ENCODE measurements around the gene ATF7IP2. TPM values are rescaled to one million over a fixed set of nuclear protein-coding genes. Genes with fewer than 3 reads are reported as not detected.
"Not testable (repeated sequence)": the region's sequence is repeated elsewhere in the genome, so short reads cannot be mapped to it uniquely, and the experiment has no call there.

Gene ATF7IP2
- total RNA-seq: 10 to 100 TPM; 13.0 to 42.8 (median 24.0) TPM
- long read RNA-seq, partial matches to known transcripts: 0 of 6 reads
- long read RNA-seq, other reads (novel, unspliced or antisense): 1 of 6 reads

- TF ChIP-seq POLR2A (IDR thresholded peaks at IDR 0.05) (peak; percentile 98), CTCF (IDR thresholded peaks at IDR 0.05) (no peak)
- intact Hi-C loops (cut with DNase I): no loop called here
- no peaks in the 10 kb centered on the region for H3K36me3 ChIP-seq
- DNase-seq: peak; percentile 94 to 97 (median 95)
- H3K9me3 ChIP-seq: no peaks in the 10 kb centered on the region
- peak; percentile 95 to 98 (median 96) for ATAC-seq
- H3K4me3 ChIP-seq: peak within 1 kb of the TSS; percentile 77 to 87 (median 84)
- peaks cover 0 to 13% (median 6%) of the 10 kb centered on the region in 4 donors for H3K4me1 ChIP-seq
- no peaks in the 10 kb centered on the region for H3K27me3 ChIP-seq
- WGBS (ENCODE audit: insufficient coverage, low coverage, low lambda C conversion rate, missing lambda C conversion rate): 6% methylated on average over 29 of the region's 66 CpGs
- H3K27ac ChIP-seq: peak within 1 kb of the TSS; percentile 78 to 87 (median 80)
These were observed at the start of gene ATF7IP2 for GRCh38 chr16:10385725-10386516. Gene ATF7IP2, plus strand, starts transcription at chr16:10386061. Its CDS starts 44,560 bp downstream, at chr16:10430621.

- DNase-seq (no peak), ATAC-seq (no peak)
- Histone ChIP-seq H3K36me3 (no peaks in the 10 kb centered on the region), H3K27me3 (no peaks in the 10 kb centered on the region), H3K4me1 (peaks cover 0 to 31% (median 11%) of the 10 kb centered on the region in 4 donors), H3K9me3 (peaks cover 0 to 8% (median 0%) of the 10 kb centered on the region in 4 donors), H3K27ac (no peak overlapping the region), H3K4me3 (no peak overlapping the region)
- TF ChIP-seq CTCF (IDR thresholded peaks at IDR 0.05) (no peak), POLR2A (IDR thresholded peaks at IDR 0.05) (no peak)
- WGBS (ENCODE audit: insufficient coverage, low coverage, low lambda C conversion rate, missing lambda C conversion rate): 75% methylated on average over 1 of the region's 2 CpGs
- intact Hi-C loops (cut with DNase I): no loop called here
These were observed 47.4 kb upstream of the ATF7IP2 start for GRCh38 chr16:10338426-10338825.

- intact Hi-C loops (cut with DNase I): no loop called here
- no peak for ATAC-seq
- Histone ChIP-seq H3K36me3 (no peaks in the 10 kb centered on the region), H3K27ac (no peak overlapping the region), H3K4me1 (peaks cover 0 to 15% (median 3%) of the 10 kb centered on the region in 4 donors), H3K9me3 (peaks cover 0 to 8% (median 0%) of the 10 kb centered on the region in 4 donors), H3K4me3 (no peak overlapping the region), H3K27me3 (no peaks in the 10 kb centered on the region)
- TF ChIP-seq CTCF (IDR thresholded peaks at IDR 0.05): no peak
- TF ChIP-seq POLR2A (IDR thresholded peaks at IDR 0.05): no peak
- 63% methylated on average over 8 of the region's 8 CpGs for whole genome bisulfite sequencing (ENCODE audit: insufficient coverage, low coverage, low lambda C conversion rate, missing lambda C conversion rate)
- DNase-seq: no peak
These were observed 45.8 kb upstream of the ATF7IP2 start for GRCh38 chr16:10339777-10340732.

- peaks cover 0 to 8% (median 0%) of the 10 kb centered on the region in 4 donors for H3K9me3 ChIP-seq
- H3K27me3 ChIP-seq: no peaks in the 10 kb centered on the region
- H3K4me1 ChIP-seq: peaks cover 0 to 7% (median 0%) of the 10 kb centered on the region in 4 donors
- H3K36me3 ChIP-seq: no peaks in the 10 kb centered on the region
- intact Hi-C loops (cut with DNase I): no loop called here
- no peak overlapping the region for H3K27ac ChIP-seq
- no peak overlapping the region for H3K4me3 ChIP-seq
- no peak for TF ChIP-seq POLR2A (IDR thresholded peaks at IDR 0.05)
- TF ChIP-seq CTCF (IDR thresholded peaks at IDR 0.05): no peak
- no peak for ATAC-seq
- 80% methylated on average over 4 of the region's 9 CpGs for WGBS (ENCODE audit: insufficient coverage, low coverage, low lambda C conversion rate, missing lambda C conversion rate)
- no peak for DNase-seq
These were observed 42.6 kb upstream of the ATF7IP2 start for GRCh38 chr16:10343124-10343760.

DNA sequence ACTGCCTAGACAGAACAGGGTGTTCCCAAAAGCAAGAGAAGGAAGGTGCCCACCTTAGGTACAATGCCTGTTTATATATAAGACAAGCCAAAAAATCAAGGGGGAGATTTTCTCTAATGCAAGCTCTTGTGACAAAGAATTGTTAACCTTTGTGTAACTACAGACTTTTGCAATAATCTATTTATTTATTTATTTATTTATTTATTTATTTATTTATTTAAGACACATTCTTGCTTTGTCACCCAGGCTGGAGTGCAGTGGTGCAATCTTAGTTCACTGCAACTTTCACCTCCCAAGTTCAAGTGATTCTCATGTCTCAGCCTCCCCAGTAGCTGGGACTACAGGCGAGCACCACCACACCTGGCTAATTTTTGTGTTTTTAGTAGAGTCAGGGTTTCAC lies 41.2 kb upstream of the ATF7IP2 start:
- H3K9me3 ChIP-seq; H3K27ac ChIP-seq; H3K36me3 ChIP-seq; H3K4me1 ChIP-seq; H3K4me3 ChIP-seq; H3K27me3 ChIP-seq; ATAC-seq; intact Hi-C loops (cut with DNase I); DNase-seq: not testable (repeated sequence)
- WGBS (ENCODE audit: insufficient coverage, low coverage, low lambda C conversion rate, missing lambda C conversion rate): 100% methylated on average over 1 of the region's 1 CpG
